ENCODE results near the gene FGFR3.

Gene FGFR3

DNA sequence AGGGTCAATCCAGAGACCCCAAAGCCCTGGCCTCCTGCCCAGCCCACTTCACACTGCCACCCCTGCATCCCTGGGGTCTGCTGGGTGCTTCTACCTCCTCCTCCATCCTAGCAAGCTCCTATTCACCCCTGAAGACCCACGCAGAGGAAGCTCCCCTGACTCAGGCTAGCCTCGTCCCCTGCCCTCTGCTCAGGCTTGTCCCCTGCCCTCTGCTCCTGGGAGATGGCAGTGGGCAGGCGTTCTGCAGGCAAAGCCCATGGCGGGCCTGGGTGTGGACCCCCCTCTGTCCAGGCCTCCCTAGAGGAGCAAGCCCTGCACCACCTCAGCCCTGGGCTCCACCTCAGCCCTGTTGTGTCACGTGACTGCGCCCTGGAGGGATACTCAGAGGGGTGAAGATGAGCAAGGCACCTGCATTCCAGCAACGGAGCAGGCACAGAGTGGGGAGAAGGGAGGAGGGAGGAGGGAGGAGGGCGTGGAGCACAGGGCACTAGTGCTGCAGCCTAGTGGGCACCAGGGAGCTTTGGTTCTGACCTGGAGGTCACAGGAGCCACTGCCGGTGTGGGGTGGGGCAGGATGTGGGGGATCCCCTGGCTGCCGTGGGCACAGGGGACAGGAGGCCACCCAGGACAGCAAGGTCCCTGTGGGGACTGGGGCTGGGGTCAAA is 27.6 kb upstream of the FGFR3 start:
- DNase-seq (ENCODE audit: low spot score), result no peak
- TF ChIP-seq, protein P1, sequence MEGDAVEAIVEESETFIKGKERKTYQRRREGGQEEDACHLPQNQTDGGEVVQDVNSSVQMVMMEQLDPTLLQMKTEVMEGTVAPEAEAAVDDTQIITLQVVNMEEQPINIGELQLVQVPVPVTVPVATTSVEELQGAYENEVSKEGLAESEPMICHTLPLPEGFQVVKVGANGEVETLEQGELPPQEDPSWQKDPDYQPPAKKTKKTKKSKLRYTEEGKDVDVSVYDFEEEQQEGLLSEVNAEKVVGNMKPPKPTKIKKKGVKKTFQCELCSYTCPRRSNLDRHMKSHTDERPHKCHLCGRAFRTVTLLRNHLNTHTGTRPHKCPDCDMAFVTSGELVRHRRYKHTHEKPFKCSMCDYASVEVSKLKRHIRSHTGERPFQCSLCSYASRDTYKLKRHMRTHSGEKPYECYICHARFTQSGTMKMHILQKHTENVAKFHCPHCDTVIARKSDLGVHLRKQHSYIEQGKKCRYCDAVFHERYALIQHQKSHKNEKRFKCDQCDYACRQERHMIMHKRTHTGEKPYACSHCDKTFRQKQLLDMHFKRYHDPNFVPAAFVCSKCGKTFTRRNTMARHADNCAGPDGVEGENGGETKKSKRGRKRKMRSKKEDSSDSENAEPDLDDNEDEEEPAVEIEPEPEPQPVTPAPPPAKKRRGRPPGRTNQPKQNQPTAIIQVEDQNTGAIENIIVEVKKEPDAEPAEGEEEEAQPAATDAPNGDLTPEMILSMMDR (IDR thresholded peaks at IDR 0.05; ENCODE audit: extremely low read depth, missing control alignments), result no peak

DNA sequence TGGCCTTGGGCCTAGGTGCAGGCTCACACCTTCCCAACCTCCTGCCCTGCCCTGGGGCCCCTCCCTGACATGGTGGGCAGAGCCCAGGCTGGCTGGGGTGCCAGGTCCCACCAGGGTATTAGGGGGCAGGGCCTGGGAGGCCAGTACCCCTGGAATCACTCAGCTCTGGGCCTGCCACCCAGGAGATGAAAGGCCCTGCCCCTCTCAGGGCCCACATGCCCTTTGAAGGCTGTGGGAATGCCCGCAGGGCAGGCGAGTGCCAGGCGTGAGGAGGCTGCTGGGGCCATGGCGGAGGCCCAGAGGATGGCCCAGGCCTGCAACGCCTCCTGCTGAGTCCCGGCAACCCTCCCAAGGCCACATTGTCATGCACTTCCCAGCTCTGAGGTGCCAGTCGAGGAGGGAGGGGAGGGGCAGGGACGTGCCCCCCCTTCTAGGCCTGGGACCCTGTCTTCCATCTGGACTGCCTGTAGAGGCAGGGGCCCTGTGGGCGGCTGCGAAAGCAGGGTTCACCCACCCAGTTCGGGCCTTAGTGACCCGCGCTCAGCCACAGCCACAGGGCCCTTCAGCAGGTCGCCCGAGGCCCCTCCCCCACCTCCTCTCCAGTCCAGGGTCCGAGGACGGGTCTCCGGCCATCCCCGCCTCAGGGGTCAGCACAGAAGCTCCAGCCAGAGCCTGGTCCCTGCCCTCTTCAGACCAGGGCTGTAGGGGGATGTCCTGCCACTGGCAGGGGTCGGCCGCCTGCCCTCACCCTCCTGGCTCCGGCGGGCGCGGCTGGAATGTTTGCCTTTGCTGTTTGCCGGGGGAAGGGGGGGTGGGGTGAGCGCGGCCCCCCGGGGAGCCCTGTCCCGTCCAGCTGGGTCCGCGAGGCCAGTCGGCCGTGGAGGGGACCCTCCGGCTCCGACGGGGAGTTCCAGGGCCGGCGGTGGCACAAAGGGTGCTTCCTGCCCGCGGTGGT is 26.7 kb upstream of the FGFR3 start:
- DNase-seq (ENCODE audit: low spot score), result no peak
- TF ChIP-seq, protein P1 (IDR thresholded peaks at IDR 0.05; ENCODE audit: extremely low read depth, missing control alignments), result no peak

DNA sequence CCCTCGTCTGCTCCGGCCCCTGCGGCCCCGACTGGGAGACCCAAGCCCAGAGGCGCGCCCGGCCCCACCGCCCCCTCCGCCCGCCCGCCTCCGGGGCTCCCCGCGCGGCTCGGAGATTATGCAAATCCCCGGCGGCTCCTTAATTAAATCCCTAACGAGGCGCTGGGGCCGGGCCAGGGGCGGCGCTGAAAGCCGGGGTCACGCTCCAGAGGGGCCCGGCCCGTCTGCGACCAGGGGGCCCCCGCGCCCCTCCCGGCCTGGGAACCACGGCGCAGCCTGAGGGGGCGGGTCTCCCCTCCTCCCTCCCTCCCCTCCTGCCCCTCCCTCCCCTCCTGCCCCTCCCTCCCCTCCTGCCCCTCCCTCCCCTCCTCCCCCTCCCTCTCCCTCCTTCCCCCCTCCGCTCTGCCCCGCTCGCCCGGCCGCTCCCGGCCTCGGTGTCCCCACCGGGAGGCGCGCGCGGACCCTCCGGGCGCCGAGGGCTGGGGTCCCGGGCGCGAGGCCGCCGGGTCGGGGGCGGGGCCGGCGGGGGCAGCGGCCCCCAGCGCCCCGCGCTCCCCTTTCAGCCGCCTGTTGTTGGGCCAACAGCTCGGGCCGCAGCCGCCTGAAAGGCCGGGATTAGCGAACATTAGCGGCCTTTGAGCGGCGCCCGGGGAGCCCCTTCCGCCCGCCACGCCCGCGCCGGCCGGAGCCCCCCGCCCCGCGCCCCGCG is 25.9 kb upstream of the FGFR3 start:
- peak; percentile 78 for DNase-seq (ENCODE audit: low spot score)
- TF ChIP-seq, protein P1 (IDR thresholded peaks at IDR 0.05; ENCODE audit: extremely low read depth, missing control alignments), result no peak

DNA sequence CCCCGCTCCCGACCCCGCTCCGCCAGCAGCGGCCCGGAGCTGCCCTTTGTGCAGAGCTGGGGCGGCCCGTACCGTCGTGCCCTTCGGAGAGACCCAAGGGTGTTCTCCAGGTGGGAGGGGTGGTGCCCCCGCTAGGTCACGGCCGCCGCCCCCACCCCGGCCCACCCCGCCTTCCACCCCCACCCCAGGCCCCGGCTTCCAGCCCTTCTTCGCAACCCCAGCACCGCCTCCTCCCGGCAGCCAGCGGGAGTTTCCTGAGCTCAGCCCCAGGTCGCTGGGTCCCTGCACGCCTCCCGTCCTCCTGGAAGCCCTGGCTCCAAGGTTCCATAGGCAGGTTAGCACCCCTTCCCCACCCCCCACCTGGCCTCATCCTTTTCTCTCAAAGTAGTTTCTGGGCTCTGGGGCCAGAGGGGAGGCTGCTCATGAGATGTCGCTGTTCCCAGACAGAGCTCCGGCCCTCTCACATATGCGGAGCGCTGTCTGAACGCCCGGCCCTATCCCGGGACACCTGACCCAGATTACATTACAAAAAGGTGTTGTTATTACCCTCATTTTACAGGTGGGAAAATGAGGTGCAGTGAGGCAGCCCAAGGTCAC is 25.2 kb upstream of the FGFR3 start:
- TF ChIP-seq, protein P1 (IDR thresholded peaks at IDR 0.05; ENCODE audit: extremely low read depth, missing control alignments), result peak; percentile 35
- DNase-seq (ENCODE audit: low spot score), result peak; percentile 83

DNA sequence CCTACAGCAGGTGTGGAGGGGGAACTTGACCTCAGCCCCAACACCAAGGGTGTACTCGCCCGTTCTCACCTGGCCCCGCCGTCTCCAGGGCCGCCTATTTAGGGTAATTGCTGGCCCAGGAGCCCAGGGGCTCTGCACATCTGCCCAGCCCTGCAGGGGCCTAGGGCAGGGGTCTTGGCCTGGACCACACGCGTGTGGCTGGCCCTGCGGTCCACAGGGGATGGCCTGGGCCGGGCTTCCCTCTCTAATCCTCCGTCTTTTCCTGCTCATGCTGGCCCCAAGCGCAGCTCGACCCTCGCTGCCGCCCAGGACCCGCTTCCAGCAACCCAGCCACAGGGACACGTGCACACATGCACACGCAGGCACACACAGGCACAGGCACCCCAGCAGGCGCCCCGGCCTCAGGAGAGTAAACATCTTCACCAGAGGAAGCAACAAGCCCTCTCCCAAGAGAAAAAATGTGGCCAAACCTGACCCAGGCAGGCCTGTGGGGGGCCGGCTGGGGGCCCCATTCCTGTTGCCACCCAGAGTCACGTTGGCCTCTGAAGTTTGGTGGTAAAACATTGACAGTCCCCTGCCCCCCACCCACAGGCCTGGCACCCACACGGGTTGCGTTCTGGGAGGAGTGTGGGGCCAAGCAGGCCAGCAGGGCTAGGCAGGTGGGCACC is 24.6 kb upstream of the FGFR3 start:
- TF ChIP-seq, protein P1 (IDR thresholded peaks at IDR 0.05; ENCODE audit: extremely low read depth, missing control alignments), result no peak
- no peak for DNase-seq (ENCODE audit: low spot score)

DNA sequence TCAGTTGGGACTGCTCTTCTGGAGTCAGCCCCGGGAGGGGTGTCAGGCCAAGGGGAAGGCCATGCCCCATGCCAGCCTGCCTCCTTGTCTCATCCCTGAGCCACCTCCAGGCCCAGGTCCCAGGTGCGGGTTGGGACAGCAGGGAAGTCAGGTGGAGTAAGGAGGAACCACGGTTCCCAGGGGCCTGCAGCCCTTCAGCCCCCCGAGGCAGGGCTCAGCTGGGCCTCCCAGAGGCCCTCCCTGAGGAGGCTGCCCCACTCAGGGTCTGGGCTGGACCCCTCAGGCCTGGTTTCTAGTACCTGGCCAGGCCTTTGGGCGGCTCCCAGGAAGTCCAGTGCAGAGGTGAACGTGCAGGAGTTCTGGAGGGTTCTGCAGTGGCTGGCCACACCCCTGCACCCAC is 23.4 kb upstream of the FGFR3 start:
- no peak for DNase-seq (ENCODE audit: low spot score)
- TF ChIP-seq, protein P1 (IDR thresholded peaks at IDR 0.05; ENCODE audit: extremely low read depth, missing control alignments), result no peak
